GM21619 (cell line): Measurements from ENCODE around the gene GLRX2.
"Not testable (repeated sequence)": the region's sequence is repeated elsewhere in the genome, so short reads cannot be mapped to it uniquely, and the experiment has no call there.

ENCODE experiments used
- ATAC-seq: cut with Tn5 transposase; IDR thresholded peaks from one replicate; pipeline ENCODE4 v1.9.1; 2021; ENCODE audit not compliant: unreplicated experiment

GLRX2 gene

DNA sequence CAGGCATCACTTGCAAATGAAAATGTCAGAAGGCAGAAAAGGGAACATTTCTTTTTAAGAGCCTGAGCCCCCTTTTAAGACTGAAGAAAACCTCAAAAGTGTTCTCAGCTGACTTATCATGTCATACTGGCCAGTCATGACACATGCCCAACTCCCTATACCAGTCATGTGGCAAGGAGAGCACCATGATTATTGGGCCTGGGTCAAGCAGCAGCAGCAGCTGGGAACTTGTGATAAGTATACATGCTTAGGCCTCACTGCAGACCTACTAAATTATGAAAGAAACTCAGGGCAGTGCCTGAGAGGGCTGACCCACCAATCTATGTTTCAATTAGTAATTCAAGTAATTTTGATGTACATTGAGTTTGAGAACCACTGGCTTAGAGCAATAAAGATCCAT lies 37.2 kb downstream of the GLRX2 start:
- no peak for ATAC-seq

DNA sequence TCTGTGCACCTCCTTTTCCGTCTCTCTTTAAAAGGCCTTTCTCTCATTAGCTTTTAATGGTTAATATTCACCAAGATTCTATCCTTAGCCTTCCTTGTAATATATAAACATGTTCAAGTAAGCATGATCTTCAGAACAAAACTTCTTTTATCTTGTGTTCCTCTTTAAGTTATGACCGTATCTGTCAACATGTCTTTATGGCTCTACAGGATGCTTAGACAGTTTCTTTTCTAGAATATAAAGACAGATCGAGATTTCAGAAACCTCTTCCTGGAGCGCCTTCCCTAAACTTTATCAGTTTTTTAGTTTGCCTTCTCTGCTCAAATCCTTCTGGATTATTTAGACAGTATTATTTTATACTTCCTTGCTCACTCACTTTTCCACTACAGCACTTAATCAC lies 38.6 kb downstream of the GLRX2 start:
- no peak for ATAC-seq

DNA sequence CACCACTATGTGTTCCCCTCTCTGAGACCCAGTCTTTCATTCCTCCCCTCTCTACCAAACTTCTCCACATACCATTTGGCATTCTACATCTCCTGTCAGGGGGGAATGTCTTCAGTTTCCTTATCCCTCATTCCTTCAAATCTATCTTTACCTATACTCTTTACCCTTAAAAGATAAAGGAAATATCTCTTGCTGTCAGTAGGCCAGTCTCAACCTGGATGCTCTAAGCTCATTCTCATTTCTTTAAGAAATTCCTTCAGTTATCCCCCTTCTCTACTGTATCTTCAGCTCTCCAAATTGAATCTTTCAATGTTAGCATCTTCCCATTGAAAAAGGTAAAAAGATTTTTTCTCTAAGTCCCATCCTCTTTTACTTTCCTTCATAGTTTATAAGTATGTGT lies 39.3 kb downstream of the GLRX2 start:
- no peak for ATAC-seq

DNA sequence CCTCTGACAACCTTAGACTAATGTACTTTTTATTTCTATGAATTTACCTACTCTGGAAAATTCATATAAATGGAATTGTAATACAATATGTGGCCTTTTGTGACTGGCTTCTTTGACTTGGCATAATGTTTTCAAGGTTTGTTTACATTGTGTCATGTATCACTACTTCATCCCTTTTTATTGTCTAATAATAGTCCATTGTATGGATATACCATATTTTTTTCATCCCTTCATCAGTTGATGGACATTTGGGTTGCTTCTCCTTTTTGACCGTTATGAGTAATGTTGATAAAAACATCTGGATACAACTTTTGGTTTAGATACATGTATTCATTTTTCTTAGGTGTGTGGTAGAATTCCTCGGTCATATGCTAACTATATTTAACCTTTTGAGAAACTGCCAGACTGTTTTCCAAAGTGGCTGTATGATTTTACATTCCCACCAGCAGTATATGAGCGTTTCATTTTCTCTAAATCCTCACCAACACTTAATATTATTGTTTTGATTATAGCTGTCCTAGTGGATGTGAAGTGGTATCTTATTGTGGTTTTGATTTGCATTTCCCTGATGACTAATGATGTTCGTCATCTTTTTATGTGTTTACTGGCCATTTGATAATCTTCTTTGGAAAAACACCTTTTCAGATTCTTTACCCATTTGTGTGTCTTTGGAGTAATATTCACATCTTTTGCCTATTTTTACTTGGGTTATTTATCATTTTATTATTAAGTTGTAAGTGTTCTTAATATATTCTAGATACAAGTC lies 42.3 kb downstream of the GLRX2 start:
- ATAC-seq = no peak

DNA sequence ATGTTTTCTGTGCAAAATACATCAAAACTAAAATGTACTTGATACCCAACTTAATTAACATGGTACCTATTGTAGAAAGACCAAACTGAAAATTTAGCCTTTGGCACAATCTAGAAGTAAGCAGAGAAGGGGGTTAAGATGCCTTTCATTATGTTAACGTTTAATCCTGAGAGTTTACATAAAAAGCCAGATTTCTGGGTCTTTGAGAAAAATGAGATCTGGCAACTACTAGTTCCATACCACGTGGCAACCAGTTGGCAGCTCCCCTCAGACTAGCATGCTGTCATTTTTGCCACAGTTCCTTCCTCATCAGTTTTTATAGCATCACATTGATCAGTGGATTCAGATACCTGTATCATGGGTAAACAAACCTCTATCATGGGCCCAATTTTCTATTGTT lies 44.3 kb downstream of the GLRX2 start:
- no peak for ATAC-seq

DNA sequence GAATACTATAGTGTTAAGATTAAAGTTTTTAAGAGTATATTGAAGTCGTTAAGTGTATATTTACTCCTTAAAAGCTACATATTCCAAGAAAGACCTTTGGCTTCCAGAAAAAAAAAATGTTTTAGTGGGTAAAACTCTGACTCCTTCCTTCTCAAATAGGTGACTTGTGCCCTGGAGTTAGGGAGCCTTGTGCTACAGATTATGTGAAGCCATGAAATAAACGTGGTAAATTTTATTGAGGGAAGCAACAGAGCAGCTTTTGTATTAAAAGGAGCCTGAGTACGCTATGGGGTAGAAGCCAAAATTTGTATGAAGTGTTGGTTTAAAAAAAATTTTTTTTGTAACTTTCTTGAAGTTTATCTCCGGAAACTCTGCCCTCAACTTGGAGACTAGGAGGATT lies 44.8 kb downstream of the GLRX2 start:
- no peak for ATAC-seq

DNA sequence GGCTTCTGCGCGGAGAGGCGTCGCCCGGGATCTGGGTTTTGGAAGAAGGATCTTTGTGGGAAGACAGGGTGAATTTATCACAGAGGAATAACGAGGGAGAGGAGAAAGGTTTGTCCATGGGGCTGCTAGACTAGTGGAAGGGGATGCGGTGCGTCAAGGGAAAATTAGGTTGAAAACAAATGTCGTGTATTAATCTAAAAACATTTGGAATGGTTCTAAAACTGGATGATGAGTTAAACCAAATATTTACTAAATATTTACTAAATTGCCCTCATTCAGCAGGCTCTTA lies 45.2 kb downstream of the GLRX2 start:
- ATAC-seq = no peak

DNA sequence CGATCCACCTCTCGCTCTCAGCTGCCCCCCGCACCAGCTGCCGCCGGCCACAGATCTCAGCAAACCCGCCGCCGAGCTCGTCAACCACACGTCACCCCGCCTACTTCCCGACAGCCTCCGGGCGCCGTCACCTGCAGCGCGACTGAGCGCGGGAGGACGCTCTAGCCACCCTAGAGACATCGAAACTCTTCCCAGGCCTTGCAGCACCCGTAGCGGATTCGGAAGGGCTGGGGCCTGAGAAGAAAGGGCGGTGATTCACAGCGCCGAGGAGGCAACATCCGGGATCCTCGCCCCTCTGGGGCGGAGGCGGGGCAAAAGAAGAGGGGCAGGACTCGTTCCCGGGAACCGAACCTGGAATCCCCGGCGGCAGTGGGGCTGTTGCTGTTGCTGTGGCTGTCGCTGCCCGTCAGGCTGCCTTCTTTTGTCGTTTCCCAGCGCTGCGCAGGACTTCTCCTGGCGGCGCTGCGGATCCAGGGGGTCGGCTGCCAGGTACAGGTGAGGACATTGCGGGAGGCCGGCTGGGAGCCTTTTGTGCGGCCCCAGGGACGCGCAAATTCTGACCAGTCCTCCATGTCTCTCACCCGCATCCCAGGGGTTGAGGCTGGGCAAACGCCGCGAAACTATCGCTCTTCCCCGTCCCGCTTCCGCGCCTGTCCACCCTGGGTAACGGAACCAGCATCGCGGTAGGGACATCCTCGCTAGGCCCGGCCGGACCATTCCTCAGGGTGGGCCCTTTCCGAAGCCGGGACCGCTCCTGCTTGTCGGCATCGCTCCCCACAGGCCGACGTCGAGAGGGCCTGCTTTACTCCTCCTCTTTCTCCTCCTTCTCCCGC lies 45.7 kb downstream of the GLRX2 start, which contains the start of the genes RO60 and UCHL5:
RO60 (plus strand) TSS at position 331 of the 833 bp plus-strand sequence. CDS start 9,443 bp downstream, outside the sequence.
UCHL5 (minus strand) TSS at position 79 of the 833 bp plus-strand sequence. CDS start 100 bp downstream, outside the sequence.
- peak; percentile 94 for ATAC-seq

DNA sequence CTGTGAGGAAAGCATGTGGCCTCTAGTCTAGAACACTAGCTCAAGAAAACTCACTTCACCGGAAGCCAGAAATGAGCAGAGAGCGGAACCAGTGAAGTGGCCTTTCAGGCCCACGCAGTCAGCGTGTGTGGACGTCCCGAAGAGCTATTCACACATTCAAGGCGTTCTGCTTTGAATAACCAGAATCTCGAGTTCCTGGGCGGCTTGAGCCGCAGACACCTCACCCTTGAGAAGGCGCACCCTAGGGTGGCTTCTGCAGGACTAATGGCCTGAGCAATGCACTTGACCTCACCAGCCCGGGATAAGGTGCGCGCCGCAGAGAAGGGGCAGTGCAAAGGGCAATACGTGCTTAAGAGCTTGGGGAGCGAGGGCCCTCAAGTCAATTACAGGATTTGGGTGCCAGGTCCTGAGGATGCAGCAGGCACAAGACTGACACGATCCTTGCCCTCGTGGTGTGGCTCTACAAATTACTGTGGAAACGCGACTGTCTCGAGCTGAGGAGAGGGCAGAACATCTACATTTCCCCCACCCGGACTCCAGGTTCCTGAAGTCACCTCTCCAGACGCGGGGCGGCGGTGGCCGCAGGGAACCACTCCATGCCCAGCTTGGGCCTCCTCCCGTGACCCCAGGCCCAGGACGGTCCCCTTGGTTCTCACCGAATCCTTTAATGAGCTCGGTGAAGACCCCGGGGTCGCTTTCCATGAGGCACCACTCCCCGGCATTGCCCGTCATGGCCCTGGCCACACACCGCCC lies 46.5 kb downstream of the GLRX2 start:
- peak; percentile 41 for ATAC-seq

DNA sequence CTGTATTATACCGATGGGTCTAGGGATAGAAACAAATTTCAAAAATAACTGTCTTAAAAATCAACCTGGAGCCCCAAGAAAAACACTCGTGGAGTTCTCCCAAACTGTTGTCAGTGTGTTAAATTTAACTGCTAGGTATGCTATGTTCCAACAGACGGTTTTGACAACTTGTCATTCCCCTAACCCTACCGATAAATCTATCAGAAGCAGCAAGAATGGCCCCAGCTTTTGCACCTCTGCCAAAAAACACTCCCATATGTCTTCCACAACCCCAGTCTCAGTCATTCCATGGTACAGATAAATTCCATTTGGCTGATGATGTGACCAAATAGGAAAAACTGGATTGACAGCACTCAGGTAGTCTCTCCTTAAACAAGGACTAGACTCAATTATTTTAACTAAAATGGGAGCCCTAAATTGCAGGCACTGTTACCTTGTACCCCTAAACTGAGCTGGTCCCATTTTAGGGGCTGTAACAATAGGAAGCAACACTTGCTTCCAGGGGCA lies 51.0 kb downstream of the GLRX2 start:
- ATAC-seq = no peak

DNA sequence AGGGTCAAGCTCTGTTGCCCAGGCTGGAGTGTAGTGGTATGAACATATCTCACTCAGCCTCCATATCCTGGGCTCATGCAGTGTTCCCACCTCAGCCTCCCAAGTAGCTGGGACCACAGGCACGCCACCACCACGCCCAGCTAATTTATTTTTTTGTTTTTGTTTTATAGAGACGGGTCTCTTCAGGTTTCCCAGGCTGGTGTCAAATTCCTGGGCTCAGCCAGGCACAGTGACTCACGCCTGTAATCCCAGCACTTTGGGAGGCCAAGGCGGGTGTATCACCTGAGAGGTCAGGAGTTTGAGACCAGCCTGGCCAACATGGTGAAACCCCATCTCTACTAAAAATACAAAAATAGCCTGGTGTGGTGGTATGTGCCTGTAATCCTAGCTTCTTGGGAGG lies 56.3 kb downstream of the GLRX2 start:
- ATAC-seq = not testable (repeated sequence)
